ENCODE data around the gene SLC6A8.

- TF ChIP-seq CTCF (IDR thresholded peaks at IDR 0.05) (no peak), POLR2A (IDR thresholded peaks at IDR 0.05) (no peak)
Observed at GRCh38 chrX:153689654-153690465, 2.1 kb downstream of the SLC6A8 start.
